NCI-H1694 (cell line): ENCODE results near the gene ITK.
"Not testable (repeated sequence)": the region's sequence is repeated elsewhere in the genome, so short reads cannot be mapped to it uniquely, and the experiment has no call there.

Experiments used
- DNase-seq: peaks from one replicate; lab custom pipeline; 2025; lab: John Stamatoyannopoulos, UW

ITK gene

GRCh38 chr5:157212307-157212706 lies 31.7 kb downstream of the ITK start:
- DNase-seq = no peak

GRCh38 chr5:157213527-157214243 lies 33.0 kb downstream of the ITK start:
- no peak for DNase-seq

- DNase-seq = no peak
Observed at GRCh38 chr5:157214415-157214814, 33.8 kb downstream of the ITK start.

- DNase-seq = no peak
Observed at GRCh38 chr5:157214861-157215513, 34.3 kb downstream of the ITK start.

- no peak for DNase-seq
Observed at GRCh38 chr5:157215514-157216167, 35.0 kb downstream of the ITK start.

- DNase-seq = no peak
Observed at GRCh38 chr5:157216391-157217142, 35.9 kb downstream of the ITK start.

- no peak for DNase-seq
Observed at GRCh38 chr5:157217289-157218024, 36.8 kb downstream of the ITK start.

GRCh38 chr5:157219491-157220271 lies 39.0 kb downstream of the ITK start:
- no peak for DNase-seq

GRCh38 chr5:157221959-157222358 lies 41.3 kb downstream of the ITK start:
- no peak for DNase-seq

- DNase-seq = no peak
Observed at GRCh38 chr5:157222506-157223230, 42.0 kb downstream of the ITK start.

- DNase-seq = no peak
Observed at GRCh38 chr5:157225469-157226422, 45.1 kb downstream of the ITK start.

- DNase-seq = no peak
Observed at GRCh38 chr5:157230610-157231009, 50.0 kb downstream of the ITK start.

GRCh38 chr5:157232706-157233105 lies 52.1 kb downstream of the ITK start:
- DNase-seq = no peak

- no peak for DNase-seq
Observed at GRCh38 chr5:157233515-157233914, 52.9 kb downstream of the ITK start.

- DNase-seq = no peak
Observed at GRCh38 chr5:157236423-157236822, 55.8 kb downstream of the ITK start.

GRCh38 chr5:157241483-157241882 lies 60.8 kb downstream of the ITK start:
- DNase-seq = no peak

- DNase-seq = not testable (repeated sequence)
Observed at GRCh38 chr5:157244704-157245103, 64.1 kb downstream of the ITK start.

- DNase-seq = no peak
Observed at GRCh38 chr5:157245476-157245875, 64.8 kb downstream of the ITK start.

- DNase-seq = no peak
Observed at GRCh38 chr5:157245886-157246285, 65.2 kb downstream of the ITK start.
